ENCODE measurements around the gene BABAM1.
A peak's percentile ranks its signal among the peaks of the same experiment; 100 is the strongest.

Gene BABAM1

GRCh38 chr19:17229890-17230289 lies 37.4 kb upstream of the BABAM1 start:
- H4K20me1 ChIP-seq (ENCODE audit: insufficient read depth, low read length, poor library complexity, severe bottlenecking): peaks cover 7% of the 10 kb centered on the region
- H3K9me3 ChIP-seq (ENCODE audit: insufficient read depth, low read depth, low read length): no peaks in the 10 kb centered on the region
- no peak overlapping the region for H3K4me2 ChIP-seq (ENCODE audit: low read depth, low read length, poor library complexity, severe bottlenecking)
- H3F3A ChIP-seq (ENCODE audit: low read depth): no peaks in the 10 kb centered on the region
- H3K27me3 ChIP-seq (ENCODE audit: insufficient read depth, low read length, poor library complexity, severe bottlenecking): no peaks in the 10 kb centered on the region
- no peak overlapping the region for H3K4me3 ChIP-seq (ENCODE audit: low read length, poor library complexity, severe bottlenecking)
- H3K36me3 ChIP-seq (ENCODE audit: insufficient read depth, low read length): peaks cover 11% of the 10 kb centered on the region; the same call in 1 of the 2 replicates
- no peak overlapping the region for H2AFZ ChIP-seq (ENCODE audit: low read length)
- no peak overlapping the region for H3K9ac ChIP-seq (ENCODE audit: low read depth, low read length, poor library complexity, severe bottlenecking)
- no peaks in the 10 kb centered on the region for H3K9me2 ChIP-seq (replicated peaks; ENCODE audit: low read depth, low read length)
- H3K79me2 ChIP-seq (ENCODE audit: insufficient read depth, low read length): peaks cover 17% of the 10 kb centered on the region
- H3K4me1 ChIP-seq (ENCODE audit: insufficient read depth, low read length, poor library complexity, severe bottlenecking): peaks cover 12% of the 10 kb centered on the region
- TF ChIP-seq EZH2phosphoT487 (IDR thresholded peaks at IDR 0.05; ENCODE audit: borderline replicate concordance): no peak

- no peak overlapping the region for H2AFZ ChIP-seq (ENCODE audit: low read length)
- no peak for TF ChIP-seq CTCF (conservative IDR thresholded peaks at IDR 0.05; ENCODE audit: low read length)
- TF ChIP-seq EZH2phosphoT487 (IDR thresholded peaks at IDR 0.05; ENCODE audit: borderline replicate concordance): no peak
- H3K4me3 ChIP-seq (ENCODE audit: low read length, poor library complexity, severe bottlenecking): no peak overlapping the region
- H4K20me1 ChIP-seq (ENCODE audit: insufficient read depth, low read length, poor library complexity, severe bottlenecking): peaks cover 7% of the 10 kb centered on the region
- H3K9me3 ChIP-seq (ENCODE audit: insufficient read depth, low read depth, low read length): no peaks in the 10 kb centered on the region
- no peak overlapping the region for H3K9ac ChIP-seq (ENCODE audit: low read depth, low read length, poor library complexity, severe bottlenecking)
- peaks cover 23% of the 10 kb centered on the region for H3K79me2 ChIP-seq (ENCODE audit: insufficient read depth, low read length)
- no peak overlapping the region for H3K4me2 ChIP-seq (ENCODE audit: low read depth, low read length, poor library complexity, severe bottlenecking)
- H3K9me2 ChIP-seq (replicated peaks; ENCODE audit: low read depth, low read length): no peaks in the 10 kb centered on the region
- peaks cover 18% of the 10 kb centered on the region for H3K4me1 ChIP-seq (ENCODE audit: insufficient read depth, low read length, poor library complexity, severe bottlenecking)
- peaks cover 11% of the 10 kb centered on the region; the same call in 1 of the 2 replicates for H3K36me3 ChIP-seq (ENCODE audit: insufficient read depth, low read length)
- H3K27me3 ChIP-seq (ENCODE audit: insufficient read depth, low read length, poor library complexity, severe bottlenecking): no peaks in the 10 kb centered on the region
- H3F3A ChIP-seq (ENCODE audit: low read depth): no peaks in the 10 kb centered on the region
Measured at GRCh38 chr19:17232258-17232657, 35.0 kb upstream of the BABAM1 start.

- Histone ChIP-seq H3K36me3 (ENCODE audit: insufficient read depth, low read length) (peaks cover 11% of the 10 kb centered on the region; the same call in 1 of the 2 replicates), H3K9ac (ENCODE audit: low read depth, low read length, poor library complexity, severe bottlenecking) (peak overlapping the region; percentile 80), H3K27me3 (ENCODE audit: insufficient read depth, low read length, poor library complexity, severe bottlenecking) (no peaks in the 10 kb centered on the region), H3K9me3 (ENCODE audit: insufficient read depth, low read depth, low read length) (no peaks in the 10 kb centered on the region), H3K4me2 (ENCODE audit: low read depth, low read length, poor library complexity, severe bottlenecking) (peak overlapping the region; percentile 89), H3F3A (ENCODE audit: low read depth) (no peaks in the 10 kb centered on the region), H3K4me3 (ENCODE audit: low read length, poor library complexity, severe bottlenecking) (peak overlapping the region; percentile 79), H2AFZ (ENCODE audit: low read length) (no peak overlapping the region), H3K9me2 (replicated peaks; ENCODE audit: low read depth, low read length) (no peaks in the 10 kb centered on the region), H3K4me1 (ENCODE audit: insufficient read depth, low read length, poor library complexity, severe bottlenecking) (peaks cover 18% of the 10 kb centered on the region), H3K79me2 (ENCODE audit: insufficient read depth, low read length) (peaks cover 28% of the 10 kb centered on the region), H4K20me1 (ENCODE audit: insufficient read depth, low read length, poor library complexity, severe bottlenecking) (peaks cover 7% of the 10 kb centered on the region)
- TF ChIP-seq EZH2phosphoT487 (IDR thresholded peaks at IDR 0.05; ENCODE audit: borderline replicate concordance): no peak
- no peak for TF ChIP-seq CTCF (conservative IDR thresholded peaks at IDR 0.05; ENCODE audit: low read length)
Measured at GRCh38 chr19:17234911-17235299, 32.3 kb upstream of the BABAM1 start.

Data from Loucy (cell line).